Natural killer cell (primary cell): Measurements from ENCODE around the gene FGD6. TPM values are rescaled to one million over a fixed set of nuclear protein-coding genes. Genes with fewer than 3 reads are reported as not detected.

ENCODE experiments used
- ATAC-seq, 3 donors: fragments of 150-1000 bp in 2 of 3; fragments of 200-7000 bp in 1 of 3; cut with Tn5 transposase; 1 replicate in 1 of 3; 2 replicates in 2 of 3; pipeline ENCODE4 v1.10.0; 2021; ENCODE audit warnings: mild to moderate bottlenecking in 2 of 3, moderate library complexity in 2 of 3
- DNase-seq, 2 donors: peaks; one replicate each; pipeline versions ENCODE4 v3.0.0 to v3.0.0-alpha.2; 2013 to 2021; ENCODE audit warnings: mixed read lengths in 1 of 2
- H3K27ac ChIP-seq: one replicate; pipeline ENCODE4 v1.5.1; 2013; ENCODE audit warnings: mild to moderate bottlenecking, low read length
- H3K27me3 ChIP-seq: one replicate; pipeline ENCODE4 v1.6.1; 2013; ENCODE audit warnings: low read length; ENCODE audit not compliant: control insufficient read depth, insufficient read depth
- H3K36me3 ChIP-seq: one replicate; pipeline ENCODE4 v1.6.1; 2013; ENCODE audit warnings: low read length; ENCODE audit not compliant: control insufficient read depth, insufficient read depth
- H3K4me1 ChIP-seq: one replicate; pipeline ENCODE4 v1.6.1; 2013; ENCODE audit warnings: low read length; ENCODE audit not compliant: control insufficient read depth, insufficient read depth
- H3K4me3 ChIP-seq: one replicate; pipeline ENCODE4 v1.5.1; 2013; ENCODE audit warnings: low read length
- H3K9me3 ChIP-seq: one replicate; pipeline ENCODE4 v1.6.1; 2013; ENCODE audit warnings: low read length; ENCODE audit not compliant: control insufficient read depth, insufficient read depth
- H3K27ac Mint-ChIP-seq, 2 donors: one replicate each; pipeline ENCODE4 v1.8.0; 2022; ENCODE audit warnings: mild to moderate bottlenecking in 2 of 2, mixed read lengths in 2 of 2, moderate library complexity in 1 of 2
- H3K27me3 Mint-ChIP-seq, 2 donors: one replicate each; pipeline ENCODE4 v1.8.0; 2022; ENCODE audit warnings: low read depth in 2 of 2, mixed read lengths in 2 of 2
- H3K36me3 Mint-ChIP-seq: one replicate; pipeline ENCODE4 v1.8.0; 2022; ENCODE audit warnings: mixed read lengths
- H3K4me1 Mint-ChIP-seq, 2 donors: one replicate each; pipeline ENCODE4 v1.8.0; 2022; ENCODE audit warnings: mixed read lengths in 2 of 2
- H3K4me3 Mint-ChIP-seq: one replicate; pipeline ENCODE4 v1.8.0; 2022; ENCODE audit warnings: mild to moderate bottlenecking, moderate library complexity, mixed read lengths
- H3K9me3 Mint-ChIP-seq, 2 donors: one replicate each; pipeline ENCODE4 v1.8.0; 2022; ENCODE audit warnings: mixed read lengths in 2 of 2
- CTCF ChIP-seq: fragments of 200-600 bp; IDR thresholded peaks from one replicate; pipeline ENCODE4 v1.8.0; 2022; ENCODE audit warnings: antibody characterized with exemption
- WGBS: methylation state at CpG from one replicate; pipeline ENCODE4 v1.1.7; 2013; ENCODE audit warnings: missing lambda C conversion rate; ENCODE audit not compliant: insufficient coverage; 5-methylcytosine and 5-hydroxymethylcytosine counted together
- intact Hi-C: fragments of 100-400 bp; cut with micrococcal nuclease; formaldehyde crosslinking; loops from one replicate; pipeline ENCODE4 v1.14.2; 2022
- total RNA-seq, 4 donors: library from RNA; stranded (reverse); fragments of 120-200 nt in 1 of 4; gene quantifications; one replicate each; pipeline versions ENCODE4 v1.2.3 to v1.2.4, GENCODE V29; 2013 to 2022

The FGD6 gene
- total RNA-seq, 3 donors from 2014 or later (not counting 1 experiment from before 2014, with no cell fraction given), result 1.5 to 1.9 (median 1.9) TPM

DNA sequence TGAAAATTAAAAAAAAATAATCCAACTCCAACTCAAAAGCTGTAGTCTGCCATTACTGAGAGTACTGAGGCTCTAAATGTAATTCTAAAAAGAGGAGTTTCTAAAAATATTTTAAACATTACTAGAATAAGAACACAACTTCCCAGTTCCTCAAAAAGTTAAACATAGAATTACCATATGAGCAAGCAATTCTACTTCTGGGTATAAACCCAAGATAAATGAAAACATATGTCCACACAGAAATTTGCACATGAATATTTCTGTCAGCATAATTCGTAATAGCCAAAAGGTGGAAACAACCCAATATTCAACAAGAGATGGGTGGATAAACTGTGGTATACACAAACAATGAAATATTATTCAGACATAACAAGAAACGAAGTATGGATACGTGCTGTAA lies 128.9 kb downstream of the FGD6 start:
- Histone ChIP-seq H3K27me3 (no peaks in the 10 kb centered on the region), H3K4me1 (no peaks in the 10 kb centered on the region), H3K27ac (no peak overlapping the region), H3K36me3 (no peaks in the 10 kb centered on the region), H3K9me3 (no peaks in the 10 kb centered on the region), H3K4me3 (no peak overlapping the region)
- ATAC-seq (no peak), DNase-seq (no peak)
- TF ChIP-seq CTCF, result no peak
- H3K4me1 Mint-ChIP-seq, result no peaks in the 10 kb centered on the region
- no peaks in the 10 kb centered on the region for H3K36me3 Mint-ChIP-seq
- intact Hi-C loops, result no loop called here
- H3K9me3 Mint-ChIP-seq, result no peaks in the 10 kb centered on the region
- WGBS, result 96% methylated on average over 2 of the region's 3 CpGs
- H3K27ac Mint-ChIP-seq, result no peak overlapping the region
- peaks cover 4 to 10% of the 10 kb centered on the region in 2 donors for H3K27me3 Mint-ChIP-seq
- H3K4me3 Mint-ChIP-seq, result no peak overlapping the region

DNA sequence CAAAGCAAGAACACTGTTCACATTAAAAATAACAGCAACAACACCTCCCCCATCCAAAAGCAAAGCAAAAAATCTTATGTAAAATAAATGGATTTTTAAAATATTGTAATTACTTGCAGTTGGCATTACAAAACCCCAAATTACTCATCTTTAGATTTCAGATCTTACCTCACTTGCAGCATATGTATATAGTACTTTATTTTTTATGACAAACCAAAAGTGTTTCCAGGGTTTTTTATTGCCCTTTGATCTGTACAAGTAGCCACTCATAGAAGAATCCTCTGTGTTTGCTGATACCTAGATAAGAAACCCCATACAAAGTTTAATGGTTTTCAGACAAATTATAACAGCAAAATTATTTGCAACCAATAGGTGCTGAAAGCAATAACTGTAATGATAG lies 131.7 kb downstream of the FGD6 start:
- Mint-ChIP-seq H3K36me3 (no peaks in the 10 kb centered on the region), H3K27ac (no peak overlapping the region), H3K4me1 (no peaks in the 10 kb centered on the region), H3K27me3 (peaks cover 4 to 10% of the 10 kb centered on the region in 2 donors), H3K4me3 (no peak overlapping the region), H3K9me3 (no peaks in the 10 kb centered on the region)
- intact Hi-C loops, result no loop called here
- Histone ChIP-seq H3K36me3 (no peaks in the 10 kb centered on the region), H3K9me3 (no peaks in the 10 kb centered on the region), H3K27ac (no peak overlapping the region), H3K27me3 (no peaks in the 10 kb centered on the region), H3K4me3 (no peak overlapping the region), H3K4me1 (no peaks in the 10 kb centered on the region)
- no peak for DNase-seq
- no peak for TF ChIP-seq CTCF
- ATAC-seq, result no peak

DNA sequence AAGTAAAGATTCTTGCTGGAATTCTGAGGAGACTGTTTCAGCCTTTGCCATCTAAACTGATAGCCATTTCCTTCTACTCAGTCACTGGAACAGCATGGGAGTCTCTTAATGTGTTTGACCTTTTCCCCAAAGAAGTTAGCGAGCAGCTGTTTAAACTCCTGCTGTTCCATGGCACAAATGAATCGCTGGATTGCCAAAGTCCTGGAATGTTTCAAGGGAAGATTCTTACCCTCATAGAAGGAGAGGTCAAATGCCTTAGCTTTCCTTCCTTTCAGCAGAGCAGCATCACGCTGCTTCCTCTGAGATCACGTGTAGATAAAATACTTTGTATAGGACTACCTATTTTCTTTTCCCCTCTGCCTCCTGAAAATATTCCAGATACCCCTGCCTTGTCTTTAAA lies 133.3 kb downstream of the FGD6 start:
- H3K36me3 ChIP-seq, result no peaks in the 10 kb centered on the region
- no peak overlapping the region for H3K27ac Mint-ChIP-seq
- ATAC-seq (no peak), DNase-seq (no peak)
- TF ChIP-seq CTCF, result no peak
- H3K4me1 Mint-ChIP-seq, result no peaks in the 10 kb centered on the region
- H3K9me3 Mint-ChIP-seq, result no peaks in the 10 kb centered on the region
- peaks cover 0 to 10% of the 10 kb centered on the region in 2 donors for H3K27me3 Mint-ChIP-seq
- H3K4me3 ChIP-seq, result no peak overlapping the region
- H3K4me3 Mint-ChIP-seq, result no peak overlapping the region
- H3K4me1 ChIP-seq, result no peaks in the 10 kb centered on the region
- H3K27me3 ChIP-seq, result no peaks in the 10 kb centered on the region
- H3K27ac ChIP-seq, result no peak overlapping the region
- no peaks in the 10 kb centered on the region for H3K36me3 Mint-ChIP-seq
- no peaks in the 10 kb centered on the region for H3K9me3 ChIP-seq
- 85% methylated on average over 3 of the region's 4 CpGs for WGBS
- intact Hi-C loops, result no loop called here

GRCh38 chr12:95083471-95083870 lies 133.8 kb downstream of the FGD6 start:
- intact Hi-C loops, result no loop called here
- TF ChIP-seq CTCF, result no peak
- ATAC-seq, result no peak

More at GRCh38 chr12:95083471-95083870, 133.8 kb downstream of the FGD6 start:
- Histone ChIP-seq H3K27me3 (no peaks in the 10 kb centered on the region), H3K36me3 (no peaks in the 10 kb centered on the region), H3K9me3 (no peaks in the 10 kb centered on the region), H3K4me3 (no peak overlapping the region), H3K27ac (no peak overlapping the region), H3K4me1 (no peaks in the 10 kb centered on the region)
- peaks cover 0 to 10% of the 10 kb centered on the region in 2 donors for H3K27me3 Mint-ChIP-seq
- H3K4me3 Mint-ChIP-seq, result no peak overlapping the region
- H3K9me3 Mint-ChIP-seq, result no peaks in the 10 kb centered on the region
- DNase-seq, result no peak
- no peaks in the 10 kb centered on the region for H3K36me3 Mint-ChIP-seq
- H3K4me1 Mint-ChIP-seq, result no peaks in the 10 kb centered on the region
- H3K27ac Mint-ChIP-seq, result no peak overlapping the region
